Mesenchymal stem cell (in vitro differentiated cells and primary cell): ENCODE data around the gene ZSCAN32. TPM values are rescaled to one million over a fixed set of nuclear protein-coding genes. Genes with fewer than 3 reads are reported as not detected.

Experiments used
- DNase-seq: peaks from one replicate; pipeline ENCODE4 v3.0.0-alpha.2; 2013
- H2AFZ ChIP-seq: one replicate; pipeline ENCODE4 v1.6.1; 2013; ENCODE audit warnings: low read depth, mild to moderate bottlenecking, control low read depth, inconsistent platforms, low read length, moderate library complexity
- H2AK5ac ChIP-seq: 2 replicates; pipeline ENCODE4 v1.6.1; 2013; ENCODE audit warnings: low read length, moderate library complexity, mild to moderate bottlenecking, inconsistent platforms; ENCODE audit not compliant: severe bottlenecking
- H2BK120ac ChIP-seq: one replicate; pipeline ENCODE4 v1.6.1; 2013; ENCODE audit warnings: low read depth, mild to moderate bottlenecking, inconsistent platforms, low read length, moderate library complexity
- H2BK12ac ChIP-seq, 2 experiments: one replicate each; pipeline ENCODE4 v1.6.1; 2013; ENCODE audit warnings: inconsistent platforms in 2 of 2, low read length in 2 of 2, mild to moderate bottlenecking in 2 of 2, moderate library complexity in 2 of 2, control low read depth in 1 of 2
- H2BK15ac ChIP-seq: one replicate; pipeline ENCODE4 v1.6.1; 2013; ENCODE audit warnings: mild to moderate bottlenecking, low read depth, inconsistent platforms; ENCODE audit not compliant: poor library complexity, severe bottlenecking
- H2BK5ac ChIP-seq: 2 replicates; pipeline ENCODE4 v1.6.1; 2013; ENCODE audit warnings: low read depth, mild to moderate bottlenecking, low read length, control low read depth, inconsistent platforms; ENCODE audit not compliant: poor library complexity, severe bottlenecking
- H3K14ac ChIP-seq, 2 experiments: one replicate each; pipeline ENCODE4 v1.6.1; 2013; ENCODE audit warnings: inconsistent platforms in 2 of 2, low read length in 2 of 2, control low read depth in 1 of 2, mild to moderate bottlenecking in 1 of 2, moderate library complexity in 1 of 2
- H3K18ac ChIP-seq, 2 experiments: one replicate each; pipeline ENCODE4 v1.6.1; 2013; ENCODE audit warnings: inconsistent platforms in 2 of 2, low read length in 2 of 2, control low read depth in 1 of 2, low read depth in 1 of 2, mild to moderate bottlenecking in 1 of 2
- H3K23ac ChIP-seq, 2 experiments: one replicate each; pipeline ENCODE4 v1.6.1; 2013; ENCODE audit warnings: inconsistent platforms in 2 of 2, low read length in 2 of 2, mild to moderate bottlenecking in 2 of 2, moderate library complexity in 2 of 2, control low read depth in 1 of 2
- H3K27ac ChIP-seq: 2 replicates; pipeline ENCODE4 v1.5.1; 2013; ENCODE audit warnings: mild to moderate bottlenecking, moderate library complexity, low read length, control low read depth, inconsistent platforms; ENCODE audit not compliant: poor library complexity, severe bottlenecking
- H3K27me3 ChIP-seq, 2 experiments: 2 replicates each; pipeline versions ENCODE4 v1.6.1 to v1.7.0; 2013; ENCODE audit warnings: low read length in 2 of 2, mild to moderate bottlenecking in 2 of 2, moderate library complexity in 2 of 2, control low read depth in 1 of 2, inconsistent platforms in 1 of 2; ENCODE audit not compliant: control insufficient read depth in 1 of 2, insufficient read depth in 1 of 2
- H3K36me3 ChIP-seq, 2 experiments: 2 replicates each; pipeline versions ENCODE4 v1.6.1 to v1.7.0; 2013; ENCODE audit warnings: low read length in 2 of 2, control low read depth in 1 of 2, inconsistent platforms in 1 of 2, low read depth in 1 of 2, mild to moderate bottlenecking in 1 of 2; ENCODE audit not compliant: insufficient read depth in 2 of 2, control insufficient read depth in 1 of 2
- H3K4ac ChIP-seq, 2 experiments: one replicate each; pipeline ENCODE4 v1.6.1; 2013; ENCODE audit warnings: inconsistent platforms in 2 of 2, low read length in 2 of 2, mild to moderate bottlenecking in 2 of 2, moderate library complexity in 2 of 2, control low read depth in 1 of 2, low read depth in 1 of 2
- H3K4me1 ChIP-seq: 2 replicates; pipeline ENCODE4 v1.6.1; 2013; ENCODE audit warnings: low read depth, low read length, control low read depth; ENCODE audit not compliant: control insufficient read depth, insufficient read depth
- H3K4me2 ChIP-seq: 2 replicates; pipeline ENCODE4 v1.6.1; 2013; ENCODE audit warnings: low read length, mild to moderate bottlenecking, inconsistent platforms; ENCODE audit not compliant: poor library complexity, severe bottlenecking
- H3K4me3 ChIP-seq, 2 experiments: 2 replicates each; pipeline versions ENCODE4 v1.5.1 to v1.7.0; 2013; ENCODE audit warnings: low read length in 2 of 2, mild to moderate bottlenecking in 2 of 2, control low read depth in 1 of 2, low read depth in 1 of 2; ENCODE audit not compliant: insufficient read depth in 1 of 2
- H3K79me1 ChIP-seq: replicated peaks from 2 replicates; pipeline ENCODE4 v1.6.1; 2013; ENCODE audit warnings: mild to moderate bottlenecking, control low read depth, low read length, inconsistent platforms; ENCODE audit not compliant: poor library complexity, severe bottlenecking
- H3K9ac ChIP-seq: 2 replicates; pipeline ENCODE4 v1.7.0; 2013; ENCODE audit warnings: mild to moderate bottlenecking, low read length, moderate library complexity
- H3K9me3 ChIP-seq: 2 replicates; pipeline ENCODE4 v1.7.0; 2013; ENCODE audit warnings: mild to moderate bottlenecking, low read length; ENCODE audit not compliant: control insufficient read depth
- H4K8ac ChIP-seq: one replicate; pipeline ENCODE4 v1.6.1; 2013; ENCODE audit warnings: inconsistent platforms, mild to moderate bottlenecking, low read length, moderate library complexity
- H4K91ac ChIP-seq: one replicate; pipeline ENCODE4 v1.6.1; 2013; ENCODE audit warnings: mild to moderate bottlenecking, low read length, inconsistent platforms
- WGBS: methylation state at CpG from one replicate; pipeline ENCODE4 v1.1.7; 2013; ENCODE audit warnings: mixed read lengths; 5-methylcytosine and 5-hydroxymethylcytosine counted together
- polyA plus RNA-seq, 2 experiments: library from polyadenylated mRNA; stranded (reverse); fragments of 200-250 nt; gene quantifications; one replicate each; pipeline ENCODE4 v1.2.3, GENCODE V29; 2013

Gene ZSCAN32
- 8.9 TPM for polyA plus RNA-seq (2013, experiment 1 of 2)
- 9.1 TPM for polyA plus RNA-seq (2013, experiment 2 of 2)

GRCh38 chr16:3400779-3401688 is at the start of gene ZSCAN32, which contains the start of gene ZNF174:
ZSCAN32 (minus strand) TSS chr16:3401004; CDS start chr16:3397557, 3,447 bp downstream.
ZNF174 (plus strand) TSS chr16:3401215; CDS start chr16:3402005, 790 bp downstream.
- Histone ChIP-seq H2BK5ac (peak within 1 kb of the TSS; percentile 71), H3K14ac (peak within 1 kb of the TSS in 1 of 2 experiments; percentile 86), H3K36me3 (peaks cover 43 to 59% of the 10 kb centered on the region in 2 experiments), H2AFZ (peak within 1 kb of the TSS; percentile 85), H3K9me3 (peaks cover 46% of the 10 kb centered on the region), H2BK12ac (peak within 1 kb of the TSS in 1 of 2 experiments; percentile 26), H2BK120ac (peak within 1 kb of the TSS; percentile 9), H3K79me1 (peaks cover 45% of the 10 kb centered on the region), H3K4me3 (peak within 1 kb of the TSS; percentile 84 to 95), H3K18ac (peak within 1 kb of the TSS; percentile 84 to 90), H4K91ac (peak within 1 kb of the TSS; percentile 75), H3K23ac (peak within 1 kb of the TSS in 1 of 2 experiments; percentile 75), H3K4ac (peak within 1 kb of the TSS; percentile 59 to 83), H2AK5ac (no peak within 1 kb of the TSS), H3K4me1 (peaks cover 4% of the 10 kb centered on the region), H3K27me3 (no peaks in the 10 kb centered on the region), H3K9ac (peak within 1 kb of the TSS; percentile 98), H2BK15ac (no peak within 1 kb of the TSS), H4K8ac (peak within 1 kb of the TSS; percentile 79), H3K4me2 (peak within 1 kb of the TSS; percentile 75), H3K27ac (peak within 1 kb of the TSS; percentile 76)
- WGBS = under 1% methylated on average over 90 of the region's 95 CpGs
- peak; percentile 99 for DNase-seq

- WGBS = 30% methylated on average over 5 of the region's 10 CpGs
- DNase-seq = peak; percentile 88
- H3K14ac ChIP-seq = no peak overlapping the region
Measured at GRCh38 chr16:3444032-3444388, 43.2 kb upstream of the ZSCAN32 start.

GRCh38 chr16:3443108-3444031 is 42.6 kb upstream of the ZSCAN32 start, which contains the start of the genes NAA60 and ZNF597:
NAA60 (plus strand) TSS chr16:3443680; CDS start chr16:3476228, 32,548 bp downstream.
ZNF597 (minus strand) TSS chr16:3443504; CDS start chr16:3443153, 351 bp downstream.
- Histone ChIP-seq H3K18ac (peak within 1 kb of the TSS in 1 of 2 experiments; percentile 25), H4K91ac (no peak within 1 kb of the TSS), H3K27ac (peak within 1 kb of the TSS; percentile 37), H3K9ac (peak within 1 kb of the TSS; percentile 100), H3K36me3 (peaks cover 7 to 35% of the 10 kb centered on the region in 2 experiments), H2AFZ (no peak within 1 kb of the TSS), H3K79me1 (peaks cover 6% of the 10 kb centered on the region), H3K27me3 (no peaks in the 10 kb centered on the region), H2BK15ac (no peak within 1 kb of the TSS), H3K4me3 (peak within 1 kb of the TSS; percentile 73 to 96), H2AK5ac (no peak within 1 kb of the TSS), H3K4ac (peak within 1 kb of the TSS; percentile 19 to 35), H2BK5ac (no peak within 1 kb of the TSS), H3K4me1 (peaks cover 1% of the 10 kb centered on the region), H4K8ac (no peak within 1 kb of the TSS), H2BK12ac (peak within 1 kb of the TSS in 1 of 2 experiments; percentile 15), H2BK120ac (no peak within 1 kb of the TSS), H3K4me2 (peak within 1 kb of the TSS; percentile 79), H3K23ac (no peak within 1 kb of the TSS), H3K9me3 (peaks cover 14% of the 10 kb centered on the region), H3K14ac (peak within 1 kb of the TSS in 1 of 2 experiments; percentile 36)
- 57% methylated on average over 61 of the region's 61 CpGs for WGBS
- DNase-seq = peak; percentile 97

More at GRCh38 chr16:3444032-3444388, 43.2 kb upstream of the ZSCAN32 start:
- peak overlapping the region; percentile 36 for H3K27ac ChIP-seq
- H2BK5ac ChIP-seq = no peak overlapping the region
- no peak overlapping the region for H2BK120ac ChIP-seq
- H4K91ac ChIP-seq = no peak overlapping the region
- H3K18ac ChIP-seq = peak overlapping the region in 1 of 2 experiments; percentile 25
- peak overlapping the region; percentile 100 for H3K9ac ChIP-seq
- peak overlapping the region; percentile 53 to 96 for H3K4me3 ChIP-seq
- H3K27me3 ChIP-seq = no peaks in the 10 kb centered on the region
- H3K4me2 ChIP-seq = no peak overlapping the region
- H2BK12ac ChIP-seq = no peak overlapping the region
- peaks cover 12% of the 10 kb centered on the region for H3K9me3 ChIP-seq
- H2AK5ac ChIP-seq = no peak overlapping the region
- no peak overlapping the region for H2BK15ac ChIP-seq
- no peak overlapping the region for H2AFZ ChIP-seq
- peak overlapping the region in 1 of 2 experiments; percentile 19 for H3K4ac ChIP-seq
- no peak overlapping the region for H4K8ac ChIP-seq
- H3K36me3 ChIP-seq = peaks cover 11 to 35% of the 10 kb centered on the region in 2 experiments
- H3K79me1 ChIP-seq = peaks cover 5% of the 10 kb centered on the region
- H3K4me1 ChIP-seq = peaks cover 1% of the 10 kb centered on the region
- no peak overlapping the region for H3K23ac ChIP-seq
